GM12891 (cell line): Measurements from ENCODE around the gene CCDC34.
"Not testable (repeated sequence)": the region's sequence is repeated elsewhere in the genome, so short reads cannot be mapped to it uniquely, and the experiment has no call there.

Source experiments
- DNase-seq: peaks from one replicate; pipeline ENCODE4 v3.0.0; 2011; ENCODE audit warnings: low spot score; ENCODE audit not compliant: insufficient read length
- FAIRE-seq: peaks from 2 replicates; lab custom pipeline; 2011; peaks lifted over from hg19 to GRCh38; lab: Jason Lieb, UNC
- PAX5 ChIP-seq: IDR thresholded peaks from 2 replicates; pipeline ENCODE4 v1.6.1; 2011; ENCODE audit warnings: low read length, moderate library complexity, mild to moderate bottlenecking; ENCODE audit not compliant: insufficient read depth, severe bottlenecking
- POLR2A ChIP-seq: IDR thresholded peaks from 2 replicates; pipeline ENCODE4 v1.6.1; 2011; ENCODE audit warnings: low read depth, low read length, control low read depth
- POLR2AphosphoS5 ChIP-seq: IDR thresholded peaks from 2 replicates; pipeline ENCODE4 v1.6.1; 2011; ENCODE audit warnings: low read depth, low read length, control low read depth
- POU2F2 ChIP-seq: IDR thresholded peaks from 2 replicates; pipeline ENCODE4 v1.6.1; 2011; ENCODE audit warnings: low read depth, mild to moderate bottlenecking, control low read depth, low read length, moderate library complexity
- SPI1 ChIP-seq: IDR thresholded peaks from 2 replicates; pipeline ENCODE4 v1.6.1; 2011; ENCODE audit warnings: low read depth, low read length, control low read depth
- TAF1 ChIP-seq: IDR thresholded peaks from 2 replicates; pipeline ENCODE4 v1.6.1; 2011; ENCODE audit warnings: low read depth, low read length, control low read depth

Gene CCDC34

GRCh38 chr11:27330633-27331270, 32.3 kb downstream of the CCDC34 start:
- TF ChIP-seq POU2F2 (no peak), SPI1 (no peak), PAX5 (no peak), POLR2A (no peak), POLR2AphosphoS5 (no peak), TAF1 (no peak)
- DNase-seq, result no peak
- FAIRE-seq, result no peak

- DNase-seq (no peak), FAIRE-seq (no peak)
- no peak for TF ChIP-seq SPI1
- no peak for TF ChIP-seq POU2F2
- TF ChIP-seq PAX5, result no peak
- no peak for TF ChIP-seq POLR2A
- TF ChIP-seq POLR2AphosphoS5, result no peak
- TF ChIP-seq TAF1, result no peak
These were observed 33.0 kb downstream of the CCDC34 start for GRCh38 chr11:27329867-27330632.

- FAIRE-seq (no peak), DNase-seq (no peak)
- no peak for TF ChIP-seq POU2F2
- no peak for TF ChIP-seq TAF1
These were observed 34.4 kb downstream of the CCDC34 start for GRCh38 chr11:27328614-27329013.

GRCh38 chr11:27327064-27327463, 36.0 kb downstream of the CCDC34 start:
- not testable (repeated sequence) for DNase-seq, FAIRE-seq

- not testable (repeated sequence) for DNase-seq, FAIRE-seq
These were observed 40.8 kb downstream of the CCDC34 start for GRCh38 chr11:27322196-27322595.

- DNase-seq, FAIRE-seq: not testable (repeated sequence)
These were observed 41.7 kb downstream of the CCDC34 start for GRCh38 chr11:27321340-27321739.

GRCh38 chr11:27319072-27319471, 43.9 kb downstream of the CCDC34 start:
- FAIRE-seq (peak; percentile 38), DNase-seq (peak; percentile 31)
- TF ChIP-seq TAF1, result no peak
- no peak for TF ChIP-seq SPI1
- TF ChIP-seq PAX5, result no peak
- TF ChIP-seq POLR2AphosphoS5, result no peak
- TF ChIP-seq POU2F2, result peak; percentile 91

- FAIRE-seq, result no peak
- TF ChIP-seq POLR2AphosphoS5 (no peak), POLR2A (no peak)
These were observed 45.3 kb downstream of the CCDC34 start for GRCh38 chr11:27317751-27318150.

GRCh38 chr11:27315836-27316235, 47.2 kb downstream of the CCDC34 start:
- TF ChIP-seq PAX5, result no peak
- TF ChIP-seq POU2F2, result no peak
- TF ChIP-seq POLR2AphosphoS5, result no peak
- no peak for TF ChIP-seq SPI1
- no peak for TF ChIP-seq POLR2A
- no peak for TF ChIP-seq TAF1
- FAIRE-seq (no peak), DNase-seq (no peak)

More at GRCh38 chr11:27317751-27318150, 45.3 kb downstream of the CCDC34 start:
- DNase-seq, result no peak

- FAIRE-seq, result no peak
- TF ChIP-seq PAX5, result no peak
- no peak for TF ChIP-seq TAF1
- no peak for TF ChIP-seq SPI1
- no peak for TF ChIP-seq POLR2AphosphoS5
- no peak for TF ChIP-seq POU2F2
- no peak for TF ChIP-seq POLR2A
- DNase-seq, result no peak
These were observed 49.7 kb downstream of the CCDC34 start for GRCh38 chr11:27313157-27313821.

- no peak for FAIRE-seq
These were observed 50.9 kb downstream of the CCDC34 start for GRCh38 chr11:27312110-27312509.

More at GRCh38 chr11:27312110-27312509, 50.9 kb downstream of the CCDC34 start:
- no peak for TF ChIP-seq POLR2A
- no peak for TF ChIP-seq TAF1
- no peak for TF ChIP-seq POU2F2
- no peak for TF ChIP-seq SPI1
- DNase-seq, result no peak
